Measurements from ENCODE around the gene LHFPL5. TPM values are rescaled to one million over a fixed set of nuclear protein-coding genes. Genes with fewer than 3 reads are reported as not detected.

LHFPL5 gene
- total and polyA plus RNA-seq, 8 donors = not detected

GRCh38 chr6:35844290-35844689 is 39.1 kb downstream of the LHFPL5 start:
- Histone ChIP-seq H3K4me1 (no peaks in the 10 kb centered on the region), H3K27ac (no peak overlapping the region), H3K9me3 (peaks cover 0 to 4% of the 10 kb centered on the region in 2 donors), H3K36me3 (peaks cover 0 to 76% of the 10 kb centered on the region in 2 donors), H3K27me3 (no peaks in the 10 kb centered on the region), H3K4me3 (no peak overlapping the region)
- no peak for DNase-seq
- intact Hi-C loops (cut with DNase I) = no loop called here
- TF ChIP-seq, protein P1, sequence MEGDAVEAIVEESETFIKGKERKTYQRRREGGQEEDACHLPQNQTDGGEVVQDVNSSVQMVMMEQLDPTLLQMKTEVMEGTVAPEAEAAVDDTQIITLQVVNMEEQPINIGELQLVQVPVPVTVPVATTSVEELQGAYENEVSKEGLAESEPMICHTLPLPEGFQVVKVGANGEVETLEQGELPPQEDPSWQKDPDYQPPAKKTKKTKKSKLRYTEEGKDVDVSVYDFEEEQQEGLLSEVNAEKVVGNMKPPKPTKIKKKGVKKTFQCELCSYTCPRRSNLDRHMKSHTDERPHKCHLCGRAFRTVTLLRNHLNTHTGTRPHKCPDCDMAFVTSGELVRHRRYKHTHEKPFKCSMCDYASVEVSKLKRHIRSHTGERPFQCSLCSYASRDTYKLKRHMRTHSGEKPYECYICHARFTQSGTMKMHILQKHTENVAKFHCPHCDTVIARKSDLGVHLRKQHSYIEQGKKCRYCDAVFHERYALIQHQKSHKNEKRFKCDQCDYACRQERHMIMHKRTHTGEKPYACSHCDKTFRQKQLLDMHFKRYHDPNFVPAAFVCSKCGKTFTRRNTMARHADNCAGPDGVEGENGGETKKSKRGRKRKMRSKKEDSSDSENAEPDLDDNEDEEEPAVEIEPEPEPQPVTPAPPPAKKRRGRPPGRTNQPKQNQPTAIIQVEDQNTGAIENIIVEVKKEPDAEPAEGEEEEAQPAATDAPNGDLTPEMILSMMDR (IDR thresholded peaks at IDR 0.05) = no peak
- no peak for ATAC-seq

GRCh38 chr6:35850208-35850607 is 45.1 kb downstream of the LHFPL5 start:
- Histone ChIP-seq H3K36me3 (peaks cover 0 to 58% of the 10 kb centered on the region in 2 donors), H3K4me1 (peaks cover 0 to 9% of the 10 kb centered on the region in 2 donors), H3K4me3 (no peak overlapping the region), H3K9me3 (peaks cover 0 to 4% of the 10 kb centered on the region in 2 donors), H3K27ac (peak overlapping the region in 1 of 2 donors; percentile 75), H3K27me3 (no peaks in the 10 kb centered on the region)
- no peak for DNase-seq
- intact Hi-C loops (cut with DNase I) = no loop called here
- ATAC-seq = no peak
- TF ChIP-seq, protein P1 (IDR thresholded peaks at IDR 0.05) = no peak

GRCh38 chr6:35852994-35853393 is 47.8 kb downstream of the LHFPL5 start:
- Histone ChIP-seq H3K27ac (no peak overlapping the region), H3K27me3 (no peaks in the 10 kb centered on the region), H3K36me3 (peaks cover 0 to 67% of the 10 kb centered on the region in 2 donors), H3K9me3 (peaks cover 0 to 4% of the 10 kb centered on the region in 2 donors), H3K4me3 (no peak overlapping the region), H3K4me1 (peaks cover 0 to 9% of the 10 kb centered on the region in 2 donors)
- no peak for DNase-seq
- no peak for ATAC-seq
- intact Hi-C loops (cut with DNase I) = no loop called here
- TF ChIP-seq, protein P1 (IDR thresholded peaks at IDR 0.05) = no peak

DNA sequence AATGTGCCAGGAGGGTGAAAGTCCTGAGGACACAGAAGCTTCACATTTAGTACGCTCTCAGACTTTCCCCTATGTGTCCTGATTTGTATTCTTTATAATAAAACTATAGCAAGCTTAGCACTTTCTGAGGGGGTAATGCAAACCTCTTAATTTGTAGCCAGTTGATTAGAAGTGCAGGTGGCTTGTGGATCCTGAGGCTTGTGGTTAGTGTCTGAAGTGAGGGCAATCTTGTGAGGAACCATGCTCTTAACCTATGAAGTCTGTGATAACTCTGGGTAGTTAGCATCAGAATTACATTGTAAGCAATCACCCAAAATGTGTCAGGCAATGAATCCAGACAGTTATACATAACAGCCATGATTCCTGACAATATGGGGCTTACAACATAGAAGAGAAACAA is 51.1 kb downstream of the LHFPL5 start:
- TF ChIP-seq, protein P1 (IDR thresholded peaks at IDR 0.05) = no peak
- no peak for DNase-seq
- intact Hi-C loops (cut with DNase I) = no loop called here
- H3K4me1 ChIP-seq = peaks cover 0 to under 1% of the 10 kb centered on the region in 2 donors
- H3K27ac ChIP-seq = no peak overlapping the region
- H3K4me3 ChIP-seq = no peak overlapping the region
- no peaks in the 10 kb centered on the region for H3K27me3 ChIP-seq
- H3K9me3 ChIP-seq = no peaks in the 10 kb centered on the region
- peaks cover 0 to 75% of the 10 kb centered on the region in 2 donors for H3K36me3 ChIP-seq
- no peak for ATAC-seq

DNA sequence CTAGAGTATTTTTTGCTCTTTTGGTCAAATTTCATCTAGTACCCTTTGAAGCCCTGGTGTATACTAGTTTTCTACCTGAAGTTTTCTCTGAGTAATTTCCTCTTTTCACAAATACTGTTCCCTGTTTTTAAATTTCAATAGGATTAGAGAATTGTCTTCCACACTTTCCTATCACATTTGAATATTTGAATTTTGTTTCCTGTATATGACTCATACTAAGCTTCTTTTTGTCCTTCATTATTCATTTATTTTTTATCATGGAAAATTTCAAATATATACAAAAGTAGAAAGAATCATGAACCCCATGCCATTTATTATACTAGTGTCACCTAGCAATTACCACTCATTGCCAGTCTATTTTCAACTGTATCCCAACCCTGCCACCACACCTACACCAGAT is 52.7 kb downstream of the LHFPL5 start:
- H3K27ac ChIP-seq = no peak overlapping the region
- peaks cover 0 to 72% of the 10 kb centered on the region in 2 donors for H3K36me3 ChIP-seq
- no peaks in the 10 kb centered on the region for H3K27me3 ChIP-seq
- TF ChIP-seq, protein P1 (IDR thresholded peaks at IDR 0.05) = no peak
- intact Hi-C loops (cut with DNase I) = no loop called here
- no peaks in the 10 kb centered on the region for H3K9me3 ChIP-seq
- no peak for ATAC-seq
- H3K4me3 ChIP-seq = no peak overlapping the region
- H3K4me1 ChIP-seq = no peaks in the 10 kb centered on the region
- DNase-seq = no peak

Measured in left lung (tissue), 10 donors.